ENCODE measurements around the gene FAM171A1. TPM values are rescaled to one million over a fixed set of nuclear protein-coding genes. Genes with fewer than 3 reads are reported as not detected.

Gene FAM171A1
- total and polyA plus RNA-seq, 3 experiments from 2014 or later, result 4.2 to 9.7 (median 4.9) TPM

DNA sequence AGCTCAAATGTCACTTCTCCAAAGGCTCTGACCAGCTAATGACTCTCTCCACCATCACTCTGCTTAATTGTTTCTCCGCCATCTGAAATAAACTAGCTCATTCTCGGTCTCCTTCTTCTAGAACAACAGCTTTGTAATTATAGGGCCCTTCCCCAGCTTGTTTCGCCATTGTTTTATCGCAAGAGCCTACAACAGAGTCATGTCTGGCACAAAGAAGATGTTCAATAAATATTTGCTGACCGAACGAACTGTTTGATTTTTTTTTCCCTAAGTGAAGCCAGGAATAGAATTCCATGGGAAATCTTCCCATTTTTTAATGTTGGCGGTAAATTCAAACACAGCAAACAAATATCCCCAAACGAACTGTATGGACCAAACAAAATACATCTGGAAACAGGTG is 138.8 kb downstream of the FAM171A1 start:
- H3K27me3 Mint-ChIP-seq, result no peaks in the 10 kb centered on the region
- no peaks in the 10 kb centered on the region for H3K27me3 ChIP-seq (ENCODE audit: insufficient read depth, low read length, poor library complexity, severe bottlenecking)
- H3K4me3 Mint-ChIP-seq, result no peak overlapping the region
- H3K27ac Mint-ChIP-seq, result peak overlapping the region in 1 of 8 donors; percentile 28
- H3K9me3 Mint-ChIP-seq, result no peaks in the 10 kb centered on the region
- peaks cover 0 to 8% (median 7%) of the 10 kb centered on the region in 3 donors for H3K36me3 Mint-ChIP-seq
- peaks cover 0 to 9% (median 7%) of the 10 kb centered on the region in 3 donors for H3K4me1 Mint-ChIP-seq
- ChIA-PET POLR2A (no interaction called here), CTCF (interaction anchor here (1.1 to 1.2 kb wide), 2 partner anchors 11 to 125 kb away, joined by 4 read pairs; no protein-coding TSS in a partner anchor)
- no peaks in the 10 kb centered on the region for H3K36me3 ChIP-seq (ENCODE audit: insufficient read depth, low read length)
- no peaks in the 10 kb centered on the region for H3K9me3 ChIP-seq (ENCODE audit: low read length)
- H3K27ac ChIP-seq (ENCODE audit: low read depth, low read length), result no peak overlapping the region
- no peaks in the 10 kb centered on the region for H3K4me1 ChIP-seq (ENCODE audit: insufficient read depth, low read length)
- DNase-seq, result no peak
- H3K4me3 ChIP-seq (ENCODE audit: low read length), result no peak overlapping the region

DNA sequence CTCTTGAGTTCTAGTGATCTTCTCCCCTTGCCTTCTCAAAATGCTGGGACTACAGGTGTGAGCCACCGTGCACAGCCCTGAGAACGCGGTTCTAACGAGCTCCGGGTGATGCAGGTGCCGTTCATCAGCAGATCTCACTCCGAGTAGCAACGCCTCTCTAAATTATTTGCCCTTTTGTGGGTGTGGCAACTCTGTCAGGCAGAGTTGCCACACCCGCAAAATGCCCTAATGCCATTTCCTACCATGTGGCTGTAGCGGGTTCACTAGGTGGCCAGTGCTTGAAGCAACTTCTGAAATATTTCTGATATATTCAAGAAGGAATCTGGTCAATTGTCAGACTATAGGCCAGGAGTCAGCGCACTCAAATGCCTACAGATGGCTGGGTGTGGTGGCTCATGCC is 139.7 kb downstream of the FAM171A1 start:
- Histone ChIP-seq H3K4me1 (ENCODE audit: insufficient read depth, low read length) (no peaks in the 10 kb centered on the region), H3K9me3 (ENCODE audit: low read length) (no peaks in the 10 kb centered on the region), H3K27me3 (ENCODE audit: insufficient read depth, low read length, poor library complexity, severe bottlenecking) (no peaks in the 10 kb centered on the region), H3K4me3 (ENCODE audit: low read length) (no peak overlapping the region), H3K36me3 (ENCODE audit: insufficient read depth, low read length) (no peaks in the 10 kb centered on the region), H3K27ac (ENCODE audit: low read depth, low read length) (no peak overlapping the region)
- H3K4me1 Mint-ChIP-seq, result peaks cover 0 to 4% (median 3%) of the 10 kb centered on the region in 3 donors
- H3K36me3 Mint-ChIP-seq, result peaks cover 0 to 12% (median 9%) of the 10 kb centered on the region in 3 donors
- H3K4me3 Mint-ChIP-seq, result no peak overlapping the region
- CTCF ChIA-PET, result interaction anchor here (0.6 to 1.1 kb wide), 2 partner anchors 10 to 36 kb away, joined by 4 read pairs; no protein-coding TSS in a partner anchor
- H3K9me3 Mint-ChIP-seq, result no peaks in the 10 kb centered on the region
- POLR2A ChIA-PET, result no interaction called here
- no peak for DNase-seq
- H3K27me3 Mint-ChIP-seq, result no peaks in the 10 kb centered on the region
- H3K27ac Mint-ChIP-seq, result no peak overlapping the region

DNA sequence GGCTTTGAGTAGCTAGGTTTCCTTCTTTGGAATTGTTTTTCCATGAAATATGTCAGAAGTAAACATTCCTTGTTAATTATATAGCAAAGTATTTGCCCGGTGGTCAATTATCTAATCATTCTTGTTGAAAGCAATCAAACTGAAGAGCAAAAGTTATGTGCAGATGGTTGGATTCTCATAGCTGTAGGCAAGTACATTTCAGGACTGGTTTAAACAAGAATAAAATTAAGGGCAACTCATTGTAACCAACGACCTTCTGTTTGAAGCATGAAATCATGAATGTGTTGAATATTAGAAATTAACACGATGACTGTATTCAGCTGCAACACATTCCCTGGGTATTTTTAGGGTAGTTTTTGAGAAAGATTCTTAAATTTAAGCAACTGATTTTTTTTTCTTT is 140.8 kb downstream of the FAM171A1 start:
- peaks cover 0 to 2% (median 0%) of the 10 kb centered on the region in 5 donors for H3K9me3 Mint-ChIP-seq
- POLR2A ChIA-PET, result no interaction called here

DNA sequence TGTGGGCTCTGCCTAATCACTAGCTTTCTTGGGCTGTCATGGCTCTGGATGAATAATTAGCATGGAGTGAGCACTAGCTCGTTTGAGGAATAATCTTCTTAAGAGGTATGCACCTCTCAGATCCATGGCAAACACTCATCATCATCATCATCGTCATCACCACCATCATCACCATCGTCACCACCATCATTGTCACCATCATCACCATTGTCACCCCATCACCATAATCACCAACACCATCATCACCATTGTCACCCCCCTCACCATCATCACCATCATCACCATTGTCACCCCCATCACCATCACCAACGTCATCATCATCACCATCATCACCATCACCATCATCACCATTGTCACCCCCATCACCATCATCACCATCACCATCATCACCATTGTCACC is 141.8 kb downstream of the FAM171A1 start:
- no peaks in the 10 kb centered on the region for H3K4me1 ChIP-seq (ENCODE audit: insufficient read depth, low read length)
- Mint-ChIP-seq H3K27ac (no peak overlapping the region), H3K36me3 (peaks cover 9 to 25% (median 11%) of the 10 kb centered on the region in 3 donors), H3K9me3 (peaks cover 0 to 6% (median 2%) of the 10 kb centered on the region in 5 donors), H3K4me3 (no peak overlapping the region), H3K4me1 (peaks cover 0 to 4% (median 3%) of the 10 kb centered on the region in 3 donors), H3K27me3 (no peaks in the 10 kb centered on the region)
- H3K9me3 ChIP-seq (ENCODE audit: low read length), result no peaks in the 10 kb centered on the region
- H3K27ac ChIP-seq (ENCODE audit: low read depth, low read length), result no peak overlapping the region
- no peak overlapping the region for H3K4me3 ChIP-seq (ENCODE audit: low read length)
- no peak for DNase-seq
- H3K36me3 ChIP-seq (ENCODE audit: insufficient read depth, low read length), result no peaks in the 10 kb centered on the region
- no peaks in the 10 kb centered on the region for H3K27me3 ChIP-seq (ENCODE audit: insufficient read depth, low read length, poor library complexity, severe bottlenecking)
- ChIA-PET POLR2A (no interaction called here), CTCF (interaction anchor here (1.0 kb wide), 1 partner anchor 14 kb away, joined by 3 read pairs; no protein-coding TSS in a partner anchor)

More for the DNA sequence above, 140.8 kb downstream of the FAM171A1 start:
- H3K27ac ChIP-seq (ENCODE audit: low read depth, low read length), result no peak overlapping the region
- H3K4me3 ChIP-seq (ENCODE audit: low read length), result no peak overlapping the region
- CTCF ChIA-PET, result interaction anchor here (0.9 kb wide), 1 partner anchor 13 kb away, joined by 3 read pairs; no protein-coding TSS in a partner anchor
- H3K36me3 Mint-ChIP-seq, result peaks cover 3 to 15% (median 5%) of the 10 kb centered on the region in 3 donors
- H3K27ac Mint-ChIP-seq, result no peak overlapping the region
- no peak overlapping the region for H3K4me3 Mint-ChIP-seq
- peaks cover 0 to 4% (median 3%) of the 10 kb centered on the region in 3 donors for H3K4me1 Mint-ChIP-seq
- H3K4me1 ChIP-seq (ENCODE audit: insufficient read depth, low read length), result no peaks in the 10 kb centered on the region
- H3K9me3 ChIP-seq (ENCODE audit: low read length), result no peaks in the 10 kb centered on the region
- H3K27me3 Mint-ChIP-seq, result no peaks in the 10 kb centered on the region
- H3K36me3 ChIP-seq (ENCODE audit: insufficient read depth, low read length), result no peaks in the 10 kb centered on the region
- DNase-seq, result no peak
- no peaks in the 10 kb centered on the region for H3K27me3 ChIP-seq (ENCODE audit: insufficient read depth, low read length, poor library complexity, severe bottlenecking)

DNA sequence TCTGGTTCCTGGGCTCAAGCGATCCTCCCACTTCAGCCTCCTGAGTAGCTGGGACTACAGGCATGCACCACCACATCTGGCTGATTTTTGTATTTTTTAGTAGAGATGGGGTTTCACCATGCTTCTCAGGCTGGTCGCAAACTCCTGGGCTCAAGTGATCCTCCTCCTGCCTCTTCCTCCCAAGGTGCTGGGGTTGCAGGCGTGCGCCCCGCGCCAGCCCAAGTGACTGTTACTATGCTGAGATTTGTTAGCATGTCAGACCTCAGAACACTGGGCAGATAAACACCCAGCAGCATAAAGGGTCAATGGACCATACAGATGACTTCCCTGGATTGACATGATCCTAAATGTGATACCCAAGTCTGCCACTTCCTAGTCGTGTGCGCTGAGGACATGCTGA is 142.7 kb downstream of the FAM171A1 start:
- H3K4me1 ChIP-seq (ENCODE audit: insufficient read depth, low read length), result no peaks in the 10 kb centered on the region
- no peak overlapping the region for H3K27ac ChIP-seq (ENCODE audit: low read depth, low read length)
- H3K27me3 Mint-ChIP-seq, result no peaks in the 10 kb centered on the region
- DNase-seq, result no peak
- CTCF ChIA-PET, result interaction anchor here (1.0 kb wide), 1 partner anchor 13 kb away, joined by 3 read pairs; no protein-coding TSS in a partner anchor
- peaks cover 0 to 4% (median 3%) of the 10 kb centered on the region in 3 donors for H3K4me1 Mint-ChIP-seq
- peaks cover 0 to 6% (median 5%) of the 10 kb centered on the region in 5 donors for H3K9me3 Mint-ChIP-seq
- no peak overlapping the region for H3K4me3 ChIP-seq (ENCODE audit: low read length)
- H3K27me3 ChIP-seq (ENCODE audit: insufficient read depth, low read length, poor library complexity, severe bottlenecking), result no peaks in the 10 kb centered on the region
- no peaks in the 10 kb centered on the region for H3K9me3 ChIP-seq (ENCODE audit: low read length)
- POLR2A ChIA-PET, result no interaction called here
- H3K4me3 Mint-ChIP-seq, result no peak overlapping the region
- H3K27ac Mint-ChIP-seq, result no peak overlapping the region
- no peaks in the 10 kb centered on the region for H3K36me3 ChIP-seq (ENCODE audit: insufficient read depth, low read length)
- H3K36me3 Mint-ChIP-seq, result peaks cover 9 to 30% (median 11%) of the 10 kb centered on the region in 3 donors

DNA sequence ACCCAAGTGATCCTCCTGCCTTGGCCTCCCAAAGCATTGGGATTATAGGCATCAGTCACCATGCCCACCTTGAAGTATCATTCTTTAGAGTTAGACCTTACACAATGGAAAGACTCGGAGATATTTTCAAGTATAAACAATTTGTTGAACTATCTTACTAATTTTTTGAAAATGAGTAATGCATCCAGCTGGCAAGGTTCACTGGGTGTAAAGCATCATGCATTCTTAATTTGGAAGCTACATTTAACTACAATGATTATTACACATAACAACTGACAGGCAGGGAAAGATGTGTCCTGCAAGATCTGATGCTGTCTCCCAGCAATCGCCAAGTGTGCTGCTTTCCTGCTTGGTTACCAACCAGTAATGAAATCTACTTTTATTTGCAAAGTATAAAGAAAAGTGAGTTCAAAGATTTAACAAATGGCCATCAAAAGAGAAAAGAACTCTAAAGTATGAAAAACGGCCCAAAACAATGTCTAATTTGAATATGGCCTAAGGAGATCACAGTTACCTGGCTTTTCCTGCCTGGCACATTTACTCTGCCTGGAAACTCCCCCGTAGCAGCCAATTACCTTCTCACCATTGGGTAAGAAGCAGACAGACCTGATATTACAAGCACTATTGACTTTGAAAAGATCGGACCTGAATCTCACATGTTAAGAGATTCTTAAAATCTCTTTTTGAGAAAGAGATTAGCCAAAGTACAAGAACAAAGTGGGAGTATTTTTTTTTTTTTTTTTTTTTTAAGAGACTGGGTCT is 143.3 kb downstream of the FAM171A1 start:
- no peaks in the 10 kb centered on the region for H3K9me3 ChIP-seq (ENCODE audit: low read length)
- POLR2A ChIA-PET, result no interaction called here

DNA sequence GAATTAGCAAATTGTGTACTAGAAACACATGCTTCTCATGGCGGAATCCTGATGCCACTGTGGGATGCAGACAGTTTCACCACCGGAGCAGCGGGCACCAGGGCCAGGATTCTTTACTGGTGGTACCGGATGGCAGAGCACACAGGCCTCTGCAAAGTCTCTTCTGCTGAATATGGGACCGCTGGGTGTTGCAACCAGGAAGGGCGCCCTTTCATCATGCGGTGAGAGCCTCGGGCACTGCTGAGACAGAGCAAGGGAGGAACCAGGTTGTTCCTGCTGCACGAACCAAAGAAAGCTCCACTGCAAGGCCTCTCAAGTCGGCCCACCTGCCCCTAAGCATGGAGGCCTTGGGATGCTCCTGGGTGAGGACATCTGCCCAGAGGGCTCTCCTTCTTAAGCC is 145.6 kb downstream of the FAM171A1 start:
- H3K27ac Mint-ChIP-seq, result no peak overlapping the region
- no peak overlapping the region for H3K27ac ChIP-seq (ENCODE audit: low read depth, low read length)
- DNase-seq, result no peak
- H3K27me3 ChIP-seq (ENCODE audit: insufficient read depth, low read length, poor library complexity, severe bottlenecking), result no peaks in the 10 kb centered on the region
- H3K27me3 Mint-ChIP-seq, result no peaks in the 10 kb centered on the region
- no peaks in the 10 kb centered on the region for H3K4me1 ChIP-seq (ENCODE audit: insufficient read depth, low read length)
- no peak overlapping the region for H3K4me3 ChIP-seq (ENCODE audit: low read length)
- H3K9me3 ChIP-seq (ENCODE audit: low read length), result no peaks in the 10 kb centered on the region
- H3K36me3 Mint-ChIP-seq, result peaks cover 10 to 30% (median 13%) of the 10 kb centered on the region in 3 donors
- H3K4me3 Mint-ChIP-seq, result no peak overlapping the region
- POLR2A ChIA-PET, result no interaction called here
- H3K36me3 ChIP-seq (ENCODE audit: insufficient read depth, low read length), result no peaks in the 10 kb centered on the region
- peaks cover 0 to 6% (median 5%) of the 10 kb centered on the region in 5 donors for H3K9me3 Mint-ChIP-seq
- H3K4me1 Mint-ChIP-seq, result no peaks in the 10 kb centered on the region
- CTCF ChIA-PET, result no interaction called here

More for the DNA sequence above, 143.3 kb downstream of the FAM171A1 start:
- no peaks in the 10 kb centered on the region for H3K27me3 Mint-ChIP-seq
- DNase-seq, result no peak
- no peak overlapping the region for H3K27ac Mint-ChIP-seq
- peaks cover 9 to 30% (median 10%) of the 10 kb centered on the region in 3 donors for H3K36me3 Mint-ChIP-seq
- CTCF ChIA-PET, result interaction anchor here (1.0 kb wide), 1 partner anchor 13 kb away, joined by 3 read pairs; no protein-coding TSS in a partner anchor
- Histone ChIP-seq H3K4me3 (ENCODE audit: low read length) (no peak overlapping the region), H3K27me3 (ENCODE audit: insufficient read depth, low read length, poor library complexity, severe bottlenecking) (no peaks in the 10 kb centered on the region), H3K36me3 (ENCODE audit: insufficient read depth, low read length) (no peaks in the 10 kb centered on the region), H3K27ac (ENCODE audit: low read depth, low read length) (no peak overlapping the region), H3K4me1 (ENCODE audit: insufficient read depth, low read length) (no peaks in the 10 kb centered on the region)
- peaks cover 0 to 6% (median 5%) of the 10 kb centered on the region in 5 donors for H3K9me3 Mint-ChIP-seq
- H3K4me3 Mint-ChIP-seq, result no peak overlapping the region
- peaks cover 0 to 4% (median 3%) of the 10 kb centered on the region in 3 donors for H3K4me1 Mint-ChIP-seq

DNA sequence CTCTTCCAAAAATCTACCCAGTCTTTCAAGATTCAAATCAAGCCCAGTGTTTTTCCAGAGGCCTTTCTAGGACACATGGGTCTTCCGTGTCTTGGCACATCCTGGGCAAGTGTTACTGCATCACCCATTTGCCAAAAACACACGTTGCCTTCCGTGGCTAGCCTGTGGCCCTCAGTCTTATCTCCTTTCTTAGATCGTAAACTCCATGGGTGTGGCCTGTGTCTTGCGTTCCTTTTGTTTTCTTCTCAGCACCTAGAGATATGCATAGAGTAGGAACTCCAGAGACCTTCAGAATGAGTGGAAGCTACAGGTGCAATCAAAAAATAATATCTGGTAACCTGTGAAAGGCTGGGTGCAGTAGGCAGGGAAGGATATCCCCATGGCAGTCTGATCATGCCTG is 146.1 kb downstream of the FAM171A1 start:
- ChIA-PET POLR2A (interaction anchor here (0.5 kb wide), 1 partner anchor 8 kb away, joined by 4 read pairs; no protein-coding TSS in a partner anchor), CTCF (no interaction called here)
- peaks cover 0 to 6% (median 5%) of the 10 kb centered on the region in 5 donors for H3K9me3 Mint-ChIP-seq

More for the DNA sequence above, 146.1 kb downstream of the FAM171A1 start:
- Histone ChIP-seq H3K27me3 (ENCODE audit: insufficient read depth, low read length, poor library complexity, severe bottlenecking) (no peaks in the 10 kb centered on the region), H3K9me3 (ENCODE audit: low read length) (no peaks in the 10 kb centered on the region), H3K4me1 (ENCODE audit: insufficient read depth, low read length) (no peaks in the 10 kb centered on the region), H3K36me3 (ENCODE audit: insufficient read depth, low read length) (no peaks in the 10 kb centered on the region), H3K27ac (ENCODE audit: low read depth, low read length) (no peak overlapping the region), H3K4me3 (ENCODE audit: low read length) (no peak overlapping the region)
- Mint-ChIP-seq H3K27me3 (no peaks in the 10 kb centered on the region), H3K4me1 (no peaks in the 10 kb centered on the region), H3K36me3 (peaks cover 10 to 30% (median 15%) of the 10 kb centered on the region in 3 donors), H3K27ac (no peak overlapping the region), H3K4me3 (no peak overlapping the region)
- DNase-seq, result no peak
